ENCODE data around the gene TMEM229A. TPM values are rescaled to one million over a fixed set of nuclear protein-coding genes. Genes with fewer than 3 reads are reported as not detected.
"Not testable (repeated sequence)": the region's sequence is repeated elsewhere in the genome, so short reads cannot be mapped to it uniquely, and the experiment has no call there.

The TMEM229A gene
- total and polyA plus RNA-seq, 2 experiments from 2014 or later: 0.17 TPM; not detected in 1

GRCh38 chr7:124027236-124027635 lies 5.6 kb downstream of the TMEM229A start:
- 100% methylated on average over 1 of the region's 1 CpG for WGBS (ENCODE audit: low lambda C conversion rate, missing lambda C conversion rate)
- H3K36me3 ChIP-seq (replicated peaks; ENCODE audit: insufficient read depth, low read depth): no peaks in the 10 kb centered on the region
- H3K27me3 ChIP-seq: peaks cover 17% of the 10 kb centered on the region
- no peaks in the 10 kb centered on the region for H3K4me1 ChIP-seq (ENCODE audit: insufficient read depth)
- DNase-seq (ENCODE audit: low spot score): no peak
- no peak overlapping the region for H3K4me3 ChIP-seq
- no peak overlapping the region for H3K4me2 ChIP-seq
- H3K27ac ChIP-seq: no peak overlapping the region
- no peaks in the 10 kb centered on the region for H3K9me2 ChIP-seq (replicated peaks; ENCODE audit: insufficient read depth)
- no peaks in the 10 kb centered on the region for H3K9me3 ChIP-seq (ENCODE audit: low read depth)
- no peak for TF ChIP-seq EZH2phosphoT487 (IDR thresholded peaks at IDR 0.05; ENCODE audit: low read depth, severe bottlenecking, unreplicated experiment)
- no peak for TF ChIP-seq CTCF (IDR thresholded peaks at IDR 0.05; ENCODE audit: poor library complexity)
- TF ChIP-seq EZH2 (IDR thresholded peaks at IDR 0.05; ENCODE audit: borderline replicate concordance): no peak
- H2AFZ ChIP-seq: no peak overlapping the region
- no peaks in the 10 kb centered on the region for H4K20me1 ChIP-seq (ENCODE audit: insufficient read depth, poor library complexity, severe bottlenecking)
- H3K79me2 ChIP-seq: no peaks in the 10 kb centered on the region

GRCh38 chr7:124024329-124024728 lies 8.5 kb downstream of the TMEM229A start:
- H3K27me3 ChIP-seq; H3K4me1 ChIP-seq (ENCODE audit: insufficient read depth); DNase-seq (ENCODE audit: low spot score); H3K9me2 ChIP-seq (replicated peaks; ENCODE audit: insufficient read depth); H3K79me2 ChIP-seq; H3K27ac ChIP-seq; H3K4me3 ChIP-seq; H4K20me1 ChIP-seq (ENCODE audit: insufficient read depth, poor library complexity, severe bottlenecking); H3K36me3 ChIP-seq (replicated peaks; ENCODE audit: insufficient read depth, low read depth); H3K9me3 ChIP-seq (ENCODE audit: low read depth); H2AFZ ChIP-seq; H3K4me2 ChIP-seq: not testable (repeated sequence)
- 99% methylated on average over 3 of the region's 3 CpGs for WGBS (ENCODE audit: low lambda C conversion rate, missing lambda C conversion rate)

- WGBS (ENCODE audit: low lambda C conversion rate, missing lambda C conversion rate): 58% methylated on average over 1 of the region's 1 CpG
- Histone ChIP-seq H3K9me3 (ENCODE audit: low read depth) (no peaks in the 10 kb centered on the region), H3K4me3 (no peak overlapping the region), H3K36me3 (replicated peaks; ENCODE audit: insufficient read depth, low read depth) (no peaks in the 10 kb centered on the region), H4K20me1 (ENCODE audit: insufficient read depth, poor library complexity, severe bottlenecking) (no peaks in the 10 kb centered on the region), H3K27ac (no peak overlapping the region), H3K9me2 (replicated peaks; ENCODE audit: insufficient read depth) (no peaks in the 10 kb centered on the region), H3K4me1 (ENCODE audit: insufficient read depth) (no peaks in the 10 kb centered on the region), H3K4me2 (no peak overlapping the region), H2AFZ (no peak overlapping the region), H3K27me3 (no peaks in the 10 kb centered on the region), H3K79me2 (no peaks in the 10 kb centered on the region)
- DNase-seq (ENCODE audit: low spot score): no peak
- TF ChIP-seq EZH2 (IDR thresholded peaks at IDR 0.05; ENCODE audit: borderline replicate concordance) (no peak), EZH2phosphoT487 (IDR thresholded peaks at IDR 0.05; ENCODE audit: low read depth, severe bottlenecking, unreplicated experiment) (no peak), CTCF (IDR thresholded peaks at IDR 0.05; ENCODE audit: poor library complexity) (no peak)
Measured at GRCh38 chr7:124022551-124022950, 10.3 kb downstream of the TMEM229A start.

GRCh38 chr7:124020060-124020459 lies 12.8 kb downstream of the TMEM229A start:
- H3K27ac ChIP-seq: no peak overlapping the region
- 38% methylated on average over 1 of the region's 1 CpG for WGBS (ENCODE audit: low lambda C conversion rate, missing lambda C conversion rate)
- no peaks in the 10 kb centered on the region for H3K9me3 ChIP-seq (ENCODE audit: low read depth)
- H3K4me2 ChIP-seq: no peak overlapping the region
- no peak for DNase-seq (ENCODE audit: low spot score)
- no peaks in the 10 kb centered on the region for H3K27me3 ChIP-seq
- no peak for TF ChIP-seq EZH2 (IDR thresholded peaks at IDR 0.05; ENCODE audit: borderline replicate concordance)
- no peak for TF ChIP-seq EZH2phosphoT487 (IDR thresholded peaks at IDR 0.05; ENCODE audit: low read depth, severe bottlenecking, unreplicated experiment)
- no peak for TF ChIP-seq CTCF (IDR thresholded peaks at IDR 0.05; ENCODE audit: poor library complexity)
- no peaks in the 10 kb centered on the region for H3K36me3 ChIP-seq (replicated peaks; ENCODE audit: insufficient read depth, low read depth)
- H2AFZ ChIP-seq: no peak overlapping the region
- no peaks in the 10 kb centered on the region for H3K79me2 ChIP-seq
- no peaks in the 10 kb centered on the region for H4K20me1 ChIP-seq (ENCODE audit: insufficient read depth, poor library complexity, severe bottlenecking)
- no peaks in the 10 kb centered on the region for H3K9me2 ChIP-seq (replicated peaks; ENCODE audit: insufficient read depth)
- no peaks in the 10 kb centered on the region for H3K4me1 ChIP-seq (ENCODE audit: insufficient read depth)
- H3K4me3 ChIP-seq: no peak overlapping the region

Measured in hepatocyte (in vitro differentiated cells).